Smooth muscle cell (in vitro differentiated cells): ENCODE measurements around the gene CHCHD1. TPM values are rescaled to one million over a fixed set of nuclear protein-coding genes. Genes with fewer than 3 reads are reported as not detected.

ENCODE experiments used
- DNase-seq: peaks from one replicate; lab custom pipeline; 2025; ENCODE audit not compliant: unreplicated experiment; lab: John Stamatoyannopoulos, UW
- H2AFZ ChIP-seq: fragments of 200-600 bp; sonication (generic); 2 replicates; pipeline ENCODE4 v1.6.0; 2016; ENCODE audit warnings: antibody characterized with exemption, low read depth, mild to moderate bottlenecking
- H3F3A ChIP-seq: fragments of 200-600 bp; sonication (generic); 2 replicates; pipeline ENCODE4 v1.6.0; 2017; ENCODE audit warnings: antibody characterized with exemption, low read depth
- H3K27ac ChIP-seq: fragments of 200-600 bp; sonication (generic); 2 replicates; pipeline ENCODE4 v1.5.1; 2016; ENCODE audit warnings: low read depth, mild to moderate bottlenecking
- H3K27me3 ChIP-seq: fragments of 200-600 bp; sonication (generic); 2 replicates; pipeline ENCODE4 v1.6.1; 2016; ENCODE audit warnings: low read depth, mild to moderate bottlenecking
- H3K36me3 ChIP-seq: fragments of 200-600 bp; sonication (generic); 2 replicates; pipeline ENCODE4 v1.5.1; 2016; ENCODE audit warnings: low read depth
- H3K4me1 ChIP-seq: fragments of 200-600 bp; sonication (generic); 2 replicates; pipeline ENCODE4 v1.5.1; 2016; ENCODE audit warnings: low read depth
- H3K4me2 ChIP-seq: fragments of 200-600 bp; sonication (generic); 2 replicates; pipeline ENCODE4 v1.6.0; 2016; ENCODE audit warnings: mild to moderate bottlenecking
- H3K4me3 ChIP-seq: fragments of 200-600 bp; sonication (generic); 2 replicates; pipeline ENCODE4 v1.5.1; 2016; ENCODE audit warnings: mild to moderate bottlenecking
- H3K79me2 ChIP-seq: fragments of 200-600 bp; sonication (generic); 2 replicates; pipeline ENCODE4 v1.6.0; 2016; ENCODE audit warnings: low read depth, mild to moderate bottlenecking
- H3K9ac ChIP-seq: fragments of 200-600 bp; sonication (generic); 2 replicates; pipeline ENCODE4 v1.6.0; 2016; ENCODE audit warnings: low read depth
- H3K9me3 ChIP-seq: fragments of 200-600 bp; sonication (generic); replicated peaks from 2 replicates; pipeline ENCODE4 v1.5.1; 2016; ENCODE audit warnings: low read depth
- H4K20me1 ChIP-seq: fragments of 200-600 bp; sonication (generic); 2 replicates; pipeline ENCODE4 v1.6.0; 2016; ENCODE audit warnings: low read depth
- CTCF ChIP-seq: fragments of 200-600 bp; sonication (generic); IDR thresholded peaks from 2 replicates; pipeline ENCODE4 v1.5.1; 2017; ENCODE audit warnings: borderline replicate concordance, mild to moderate bottlenecking, antibody characterized with exemption; ENCODE audit not compliant: insufficient read depth, poor library complexity, severe bottlenecking
- WGBS: methylation state at CpG from one replicate; pipeline ENCODE4 v1.1.7; 2016; ENCODE audit warnings: low lambda C conversion rate; 5-methylcytosine and 5-hydroxymethylcytosine counted together
- polyA plus RNA-seq: library from polyadenylated mRNA; unstranded; fragments of >200 nt; fragmentation: Nextera tagmentation; extraction: Ambion mirVana; gene quantifications from 2 replicates; pipeline ENCODE4 v1.2.1, GENCODE V29; 2016
- total RNA-seq: library from RNA; depleted of rRNA; stranded (reverse); fragments of >200 nt; gene quantifications from 2 replicates; pipeline ENCODE4 v1.2.3, GENCODE V29; 2014

The CHCHD1 gene
- total and polyA plus RNA-seq, 2 experiments from 2014 or later: 65.9 to 68.3 TPM

GRCh38 chr10:73816917-73817729 is 35.3 kb downstream of the CHCHD1 start:
- DNase-seq: no peak
- Histone ChIP-seq H3K36me3 (no peaks in the 10 kb centered on the region), H3K9ac (no peak overlapping the region), H3K27ac (peak overlapping the region; percentile 62), H4K20me1 (no peaks in the 10 kb centered on the region), H3F3A (peaks cover 9% of the 10 kb centered on the region), H3K4me1 (peaks cover 12% of the 10 kb centered on the region), H3K79me2 (no peaks in the 10 kb centered on the region), H2AFZ (no peak overlapping the region), H3K9me3 (no peaks in the 10 kb centered on the region), H3K4me3 (no peak overlapping the region), H3K4me2 (no peak overlapping the region), H3K27me3 (no peaks in the 10 kb centered on the region)
- WGBS: 89% methylated on average over 10 of the region's 10 CpGs
- TF ChIP-seq CTCF: no peak

- no peaks in the 10 kb centered on the region for H4K20me1 ChIP-seq
- no peaks in the 10 kb centered on the region for H3K79me2 ChIP-seq
- H3K4me3 ChIP-seq: no peak overlapping the region
- WGBS: 97% methylated on average over 5 of the region's 5 CpGs
- H3K9ac ChIP-seq: no peak overlapping the region
- no peak overlapping the region for H3K27ac ChIP-seq
- no peaks in the 10 kb centered on the region for H3K9me3 ChIP-seq
- peaks cover 5% of the 10 kb centered on the region for H3K4me1 ChIP-seq
- H3K36me3 ChIP-seq: no peaks in the 10 kb centered on the region
- peaks cover 9% of the 10 kb centered on the region for H3F3A ChIP-seq
- H3K27me3 ChIP-seq: no peaks in the 10 kb centered on the region
- no peak for DNase-seq
- no peak for TF ChIP-seq CTCF
- H2AFZ ChIP-seq: no peak overlapping the region
- no peak overlapping the region for H3K4me2 ChIP-seq
Observed at GRCh38 chr10:73817826-73818225, 36.0 kb downstream of the CHCHD1 start.

- Histone ChIP-seq H3K9me3 (no peaks in the 10 kb centered on the region), H2AFZ (no peak overlapping the region), H3K9ac (no peak overlapping the region), H3K79me2 (no peaks in the 10 kb centered on the region), H3F3A (peaks cover 9% of the 10 kb centered on the region), H3K4me1 (peaks cover 3% of the 10 kb centered on the region), H3K27ac (no peak overlapping the region), H3K4me2 (no peak overlapping the region), H3K4me3 (no peak overlapping the region), H3K36me3 (no peaks in the 10 kb centered on the region), H4K20me1 (no peaks in the 10 kb centered on the region), H3K27me3 (no peaks in the 10 kb centered on the region)
- 93% methylated on average over 10 of the region's 10 CpGs for WGBS
- no peak for DNase-seq
- no peak for TF ChIP-seq CTCF
Observed at GRCh38 chr10:73818402-73818801, 36.6 kb downstream of the CHCHD1 start.

DNA sequence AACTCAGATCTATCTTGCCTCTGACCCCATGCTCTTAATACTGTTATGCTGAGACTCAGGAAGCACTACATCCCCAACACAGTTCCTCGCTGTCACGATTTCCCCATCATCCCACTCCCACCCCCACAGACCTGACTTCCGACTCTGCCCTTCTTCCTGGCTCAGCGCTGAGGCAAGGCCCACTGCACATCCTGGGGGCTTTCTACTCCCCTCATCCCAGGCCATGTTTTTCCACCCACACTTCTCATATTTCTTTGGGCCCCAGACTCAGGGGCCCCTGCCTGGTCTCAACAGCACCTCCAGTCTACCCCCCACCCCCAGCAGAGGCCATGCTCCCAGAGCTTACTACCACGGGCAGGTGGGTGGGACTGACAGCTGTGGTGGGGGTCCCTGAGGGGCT is 37.2 kb downstream of the CHCHD1 start:
- Histone ChIP-seq H3K27me3 (no peaks in the 10 kb centered on the region), H3K27ac (no peak overlapping the region), H2AFZ (no peak overlapping the region), H3K9ac (no peak overlapping the region), H3K4me1 (peaks cover 3% of the 10 kb centered on the region), H3F3A (peaks cover 9% of the 10 kb centered on the region), H3K36me3 (no peaks in the 10 kb centered on the region), H3K79me2 (no peaks in the 10 kb centered on the region), H3K9me3 (no peaks in the 10 kb centered on the region), H3K4me2 (no peak overlapping the region), H4K20me1 (no peaks in the 10 kb centered on the region), H3K4me3 (no peak overlapping the region)
- 59% methylated on average over 5 of the region's 5 CpGs for WGBS
- TF ChIP-seq CTCF: no peak
- no peak for DNase-seq
